ENCODE results near the gene DVL1. TPM values are rescaled to one million over a fixed set of nuclear protein-coding genes. Genes with fewer than 3 reads are reported as not detected.

Gene DVL1
- total and polyA plus RNA-seq, 10 of the 15 experiments (the other 5 are each of a cell fraction or from before 2014, with no cell fraction given), result 0.10 to 31.1 (median 4.6) TPM

DNA sequence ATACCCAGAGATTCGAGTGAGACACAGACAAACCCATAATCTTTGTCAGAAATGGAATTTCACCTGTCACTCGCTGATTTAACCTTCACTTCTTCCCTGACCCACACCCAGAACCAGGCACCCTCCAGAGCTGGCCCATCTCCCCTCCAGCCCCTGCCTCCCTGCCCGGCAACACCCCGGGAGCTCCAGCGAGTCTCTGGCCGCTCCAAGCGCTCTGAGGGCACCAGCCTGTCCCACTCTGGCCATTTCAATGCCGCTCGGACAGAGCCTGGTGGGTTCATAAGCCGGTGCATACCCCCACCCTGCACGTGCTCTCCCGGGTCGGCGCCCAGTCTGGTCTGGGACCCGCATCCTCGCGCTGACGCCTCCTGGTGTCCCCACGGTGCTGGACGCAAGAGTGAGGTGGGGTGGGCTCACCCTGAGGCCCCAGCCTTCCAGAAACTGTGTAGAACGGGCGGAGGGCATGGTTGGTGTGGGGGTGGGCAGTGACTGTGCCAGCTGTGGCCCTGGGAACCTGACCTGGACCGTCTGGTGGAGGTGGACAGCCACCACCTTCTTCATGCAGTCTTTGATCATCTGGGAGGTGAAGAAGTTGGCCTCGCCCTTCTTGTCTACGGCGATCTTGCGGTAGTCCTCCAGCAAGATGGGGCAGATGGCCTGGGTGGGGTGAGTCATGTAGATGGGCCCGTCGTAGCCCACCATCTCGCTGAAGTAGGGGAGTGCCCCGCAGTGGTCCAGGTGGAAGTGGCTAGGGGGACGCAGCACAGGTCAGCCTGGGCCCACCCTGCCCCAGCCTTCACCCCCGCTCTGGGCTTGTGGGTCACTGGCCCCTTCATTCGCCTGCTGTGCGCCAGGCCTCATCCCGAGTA, 30.2 kb downstream of the DVL1 start:
- Histone ChIP-seq H4K20me1 (ENCODE audit: control insufficient read depth, insufficient read depth) (no peaks in the 10 kb centered on the region; the same call in 1 of the 2 replicates), H3K4me1 (ENCODE audit: control insufficient read depth, insufficient read depth, low read length) (peaks cover 5% of the 10 kb centered on the region), H2AFZ (ENCODE audit: control insufficient read depth, low read depth, low read length) (no peak overlapping the region), H3K36me3 (ENCODE audit: control insufficient read depth in 2 of 2, insufficient read depth in 2 of 2, low read length in 1 of 2) (peaks cover 0 to 19% of the 10 kb centered on the region in 2 experiments; a peak in 3 of 4 replicates), H3K4me3 (no peak overlapping the region), H3K79me2 (ENCODE audit: control insufficient read depth, insufficient read depth, low read length) (peaks cover 27% of the 10 kb centered on the region), H3K9ac (ENCODE audit: control insufficient read depth, insufficient read depth, low read length) (no peak overlapping the region), H3K4me2 (ENCODE audit: control insufficient read depth, insufficient read depth) (no peak overlapping the region), H3K27ac (ENCODE audit: control insufficient read depth, insufficient read depth) (no peak overlapping the region), H3K27me3 (replicated peaks in 1 of 2; ENCODE audit: control insufficient read depth in 2 of 2, insufficient read depth in 2 of 2, low read length in 1 of 2) (no peaks in the 10 kb centered on the region), H3K9me3 (replicated peaks; ENCODE audit: control insufficient read depth, insufficient read depth, low read length) (no peaks in the 10 kb centered on the region)
- ChIA-PET RAD21 (ENCODE audit: unreplicated experiment) (no interaction called here), POLR2A (no interaction called here), CTCF (interaction anchor here (0.6 kb wide), 1 partner anchor 29 kb away, joined by 4 read pairs; no protein-coding TSS in a partner anchor), SMC1A (ENCODE audit: uncharacterized antibody, unreplicated experiment) (no interaction called here)
- 92% methylated on average over 36 of the region's 36 CpGs for WGBS (ENCODE audit: insufficient coverage, insufficient replicate concordance, low lambda C conversion rate, missing lambda C conversion rate)
- DNase-seq (ENCODE audit: low read depth, low spot score) (no peak), FAIRE-seq (no peak), ATAC-seq (no peak)
- in situ Hi-C loops (cut with MboI), result no loop called here
- intact Hi-C loops (cut with micrococcal nuclease; ENCODE audit: unreplicated experiment), result no loop called here
- BruUV-seq (replicated peaks), result no TSS peak
- TF ChIP-seq PAX5 (IDR thresholded peaks at IDR 0.05; ENCODE audit: borderline replicate concordance, low read depth, low read length) (no peak), POU2F2 (IDR thresholded peaks at IDR 0.05; ENCODE audit: borderline replicate concordance, low read depth, low read length) (no peak), NBN (IDR thresholded peaks at IDR 0.05) (no peak), ESRRA (IDR thresholded peaks at IDR 0.05; ENCODE audit: low read length) (no peak), MEF2B (IDR thresholded peaks at IDR 0.05; ENCODE audit: partially characterized antibody, poor library complexity, severe bottlenecking) (no peak), MTA2 (IDR thresholded peaks at IDR 0.05; ENCODE audit: low read depth) (no peak), RFX5 (IDR thresholded peaks at IDR 0.05; ENCODE audit: low read depth, low read length) (no peak), LARP7 (IDR thresholded peaks at IDR 0.05) (no peak), ZSCAN29 (IDR thresholded peaks at IDR 0.05) (no peak), SMARCA5 (IDR thresholded peaks at IDR 0.05) (no peak), ZNF274 (IDR thresholded peaks at IDR 0.05; ENCODE audit: insufficient read depth, insufficient read length) (no peak), HDAC6 (IDR thresholded peaks at IDR 0.05; ENCODE audit: unreplicated experiment) (no peak)
- TF ChIP-seq, protein P1, sequence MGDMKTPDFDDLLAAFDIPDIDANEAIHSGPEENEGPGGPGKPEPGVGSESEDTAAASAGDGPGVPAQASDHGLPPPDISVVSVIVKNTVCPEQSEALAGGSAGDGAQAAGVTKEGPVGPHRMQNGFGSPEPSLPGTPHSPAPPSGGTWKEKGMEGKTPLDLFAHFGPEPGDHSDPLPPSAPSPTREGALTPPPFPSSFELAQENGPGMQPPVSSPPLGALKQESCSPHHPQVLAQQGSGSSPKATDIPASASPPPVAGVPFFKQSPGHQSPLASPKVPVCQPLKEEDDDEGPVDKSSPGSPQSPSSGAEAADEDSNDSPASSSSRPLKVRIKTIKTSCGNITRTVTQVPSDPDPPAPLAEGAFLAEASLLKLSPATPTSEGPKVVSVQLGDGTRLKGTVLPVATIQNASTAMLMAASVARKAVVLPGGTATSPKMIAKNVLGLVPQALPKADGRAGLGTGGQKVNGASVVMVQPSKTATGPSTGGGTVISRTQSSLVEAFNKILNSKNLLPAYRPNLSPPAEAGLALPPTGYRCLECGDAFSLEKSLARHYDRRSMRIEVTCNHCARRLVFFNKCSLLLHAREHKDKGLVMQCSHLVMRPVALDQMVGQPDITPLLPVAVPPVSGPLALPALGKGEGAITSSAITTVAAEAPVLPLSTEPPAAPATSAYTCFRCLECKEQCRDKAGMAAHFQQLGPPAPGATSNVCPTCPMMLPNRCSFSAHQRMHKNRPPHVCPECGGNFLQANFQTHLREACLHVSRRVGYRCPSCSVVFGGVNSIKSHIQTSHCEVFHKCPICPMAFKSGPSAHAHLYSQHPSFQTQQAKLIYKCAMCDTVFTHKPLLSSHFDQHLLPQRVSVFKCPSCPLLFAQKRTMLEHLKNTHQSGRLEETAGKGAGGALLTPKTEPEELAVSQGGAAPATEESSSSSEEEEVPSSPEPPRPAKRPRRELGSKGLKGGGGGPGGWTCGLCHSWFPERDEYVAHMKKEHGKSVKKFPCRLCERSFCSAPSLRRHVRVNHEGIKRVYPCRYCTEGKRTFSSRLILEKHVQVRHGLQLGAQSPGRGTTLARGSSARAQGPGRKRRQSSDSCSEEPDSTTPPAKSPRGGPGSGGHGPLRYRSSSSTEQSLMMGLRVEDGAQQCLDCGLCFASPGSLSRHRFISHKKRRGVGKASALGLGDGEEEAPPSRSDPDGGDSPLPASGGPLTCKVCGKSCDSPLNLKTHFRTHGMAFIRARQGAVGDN (IDR thresholded peaks at IDR 0.05), result no peak
- TF ChIP-seq, protein P2, sequence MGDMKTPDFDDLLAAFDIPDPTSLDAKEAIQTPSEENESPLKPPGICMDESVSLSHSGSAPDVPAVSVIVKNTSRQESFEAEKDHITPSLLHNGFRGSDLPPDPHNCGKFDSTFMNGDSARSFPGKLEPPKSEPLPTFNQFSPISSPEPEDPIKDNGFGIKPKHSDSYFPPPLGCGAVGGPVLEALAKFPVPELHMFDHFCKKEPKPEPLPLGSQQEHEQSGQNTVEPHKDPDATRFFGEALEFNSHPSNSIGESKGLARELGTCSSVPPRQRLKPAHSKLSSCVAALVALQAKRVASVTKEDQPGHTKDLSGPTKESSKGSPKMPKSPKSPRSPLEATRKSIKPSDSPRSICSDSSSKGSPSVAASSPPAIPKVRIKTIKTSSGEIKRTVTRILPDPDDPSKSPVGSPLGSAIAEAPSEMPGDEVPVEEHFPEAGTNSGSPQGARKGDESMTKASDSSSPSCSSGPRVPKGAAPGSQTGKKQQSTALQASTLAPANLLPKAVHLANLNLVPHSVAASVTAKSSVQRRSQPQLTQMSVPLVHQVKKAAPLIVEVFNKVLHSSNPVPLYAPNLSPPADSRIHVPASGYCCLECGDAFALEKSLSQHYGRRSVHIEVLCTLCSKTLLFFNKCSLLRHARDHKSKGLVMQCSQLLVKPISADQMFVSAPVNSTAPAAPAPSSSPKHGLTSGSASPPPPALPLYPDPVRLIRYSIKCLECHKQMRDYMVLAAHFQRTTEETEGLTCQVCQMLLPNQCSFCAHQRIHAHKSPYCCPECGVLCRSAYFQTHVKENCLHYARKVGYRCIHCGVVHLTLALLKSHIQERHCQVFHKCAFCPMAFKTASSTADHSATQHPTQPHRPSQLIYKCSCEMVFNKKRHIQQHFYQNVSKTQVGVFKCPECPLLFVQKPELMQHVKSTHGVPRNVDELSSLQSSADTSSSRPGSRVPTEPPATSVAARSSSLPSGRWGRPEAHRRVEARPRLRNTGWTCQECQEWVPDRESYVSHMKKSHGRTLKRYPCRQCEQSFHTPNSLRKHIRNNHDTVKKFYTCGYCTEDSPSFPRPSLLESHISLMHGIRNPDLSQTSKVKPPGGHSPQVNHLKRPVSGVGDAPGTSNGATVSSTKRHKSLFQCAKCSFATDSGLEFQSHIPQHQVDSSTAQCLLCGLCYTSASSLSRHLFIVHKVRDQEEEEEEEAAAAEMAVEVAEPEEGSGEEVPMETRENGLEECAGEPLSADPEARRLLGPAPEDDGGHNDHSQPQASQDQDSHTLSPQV (IDR thresholded peaks at IDR 0.05), result no peak
- TF ChIP-seq, protein P3, sequence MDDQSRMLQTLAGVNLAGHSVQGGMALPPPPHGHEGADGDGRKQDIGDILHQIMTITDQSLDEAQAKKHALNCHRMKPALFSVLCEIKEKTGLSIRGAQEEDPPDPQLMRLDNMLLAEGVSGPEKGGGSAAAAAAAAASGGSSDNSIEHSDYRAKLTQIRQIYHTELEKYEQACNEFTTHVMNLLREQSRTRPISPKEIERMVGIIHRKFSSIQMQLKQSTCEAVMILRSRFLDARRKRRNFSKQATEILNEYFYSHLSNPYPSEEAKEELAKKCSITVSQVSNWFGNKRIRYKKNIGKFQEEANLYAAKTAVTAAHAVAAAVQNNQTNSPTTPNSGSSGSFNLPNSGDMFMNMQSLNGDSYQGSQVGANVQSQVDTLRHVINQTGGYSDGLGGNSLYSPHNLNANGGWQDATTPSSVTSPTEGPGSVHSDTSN (IDR thresholded peaks at IDR 0.05; ENCODE audit: insufficient replicate concordance, low read depth, low read length), result no peak
